GM19395 (cell line): Measurements from ENCODE around the gene AK3.
"Not testable (repeated sequence)": the region's sequence is repeated elsewhere in the genome, so short reads cannot be mapped to it uniquely, and the experiment has no call there.

Source experiments
- ATAC-seq: cut with Tn5 transposase; IDR thresholded peaks from one replicate; pipeline ENCODE4 v1.9.1; 2021; ENCODE audit warnings: mild to moderate bottlenecking, moderate library complexity; ENCODE audit not compliant: unreplicated experiment

AK3 gene

GRCh38 chr9:4740638-4741364 lies at the start of gene AK3:
TSS of gene AK3 (minus strand) at chr9:4741202. CDS start at chr9:4741087, 115 bp downstream.
- ATAC-seq: peak; percentile 85

GRCh38 chr9:4788703-4789102 lies 47.7 kb upstream of the AK3 start:
- ATAC-seq: no peak

- ATAC-seq: no peak
These were observed 46.9 kb upstream of the AK3 start for GRCh38 chr9:4787876-4788275.

GRCh38 chr9:4786599-4786998 lies 45.6 kb upstream of the AK3 start:
- ATAC-seq: no peak

DNA sequence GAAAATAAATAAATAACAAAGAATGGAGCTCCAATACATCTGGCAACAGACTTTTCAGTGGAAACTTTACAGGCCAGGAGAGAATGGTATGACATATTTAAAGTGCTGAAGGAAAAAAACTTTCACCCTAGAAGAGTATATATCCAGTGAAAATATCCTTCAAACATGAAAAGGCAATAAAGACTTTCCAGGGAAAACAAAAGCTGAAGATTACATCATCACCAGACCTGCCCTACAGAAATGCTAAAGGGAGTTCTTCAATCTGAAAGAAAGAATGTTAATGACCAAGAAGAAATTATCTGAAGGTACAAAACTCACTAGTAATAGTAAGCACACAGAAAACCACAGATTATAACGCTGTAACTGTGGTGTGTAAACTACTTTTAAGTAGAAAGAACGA lies 43.4 kb upstream of the AK3 start:
- ATAC-seq: no peak

- ATAC-seq: not testable (repeated sequence)
These were observed 42.2 kb upstream of the AK3 start for GRCh38 chr9:4783191-4783590.

- ATAC-seq: no peak
These were observed 40.4 kb upstream of the AK3 start for GRCh38 chr9:4781408-4781807.

DNA sequence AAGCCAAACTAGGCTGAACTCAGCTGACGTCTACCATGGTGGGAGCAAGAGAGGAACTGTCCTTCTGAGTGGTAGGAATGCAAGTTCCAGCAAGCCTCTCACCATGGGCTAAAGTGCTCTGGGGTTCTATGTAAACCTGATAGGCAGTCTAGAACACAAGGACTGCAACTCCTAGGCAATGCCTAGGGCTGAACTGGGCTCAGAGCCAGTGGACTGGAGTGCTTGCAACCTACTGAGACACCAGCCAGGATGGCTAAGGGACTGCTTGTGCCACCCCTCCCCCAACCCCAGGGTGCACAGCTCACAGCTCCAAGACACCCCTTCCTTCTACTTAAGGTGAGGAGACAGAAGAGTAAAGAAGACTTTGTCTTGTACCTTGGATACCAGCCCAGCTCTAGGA lies 39.6 kb upstream of the AK3 start:
- ATAC-seq: no peak

- ATAC-seq: not testable (repeated sequence)
These were observed 34.0 kb upstream of the AK3 start for GRCh38 chr9:4774958-4775357.

DNA sequence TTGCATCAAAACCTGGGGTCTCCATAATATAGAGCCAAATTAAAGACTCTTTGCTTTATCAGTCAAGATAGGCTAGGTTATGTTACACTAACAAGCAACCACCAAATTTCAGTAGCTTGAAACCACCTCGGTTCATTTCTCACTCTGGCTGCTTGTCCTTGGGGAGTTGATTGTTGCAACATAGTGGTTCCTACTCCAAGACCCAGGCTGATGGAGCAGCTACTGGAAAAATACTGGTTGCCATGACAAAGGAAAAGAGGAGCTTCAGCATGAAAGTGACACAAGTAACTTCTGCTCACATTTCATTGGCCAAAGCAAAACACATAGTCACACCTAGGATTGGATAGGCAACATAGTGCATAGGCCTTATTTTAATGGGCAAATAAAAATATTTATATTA lies 33.2 kb upstream of the AK3 start:
- ATAC-seq: no peak

- ATAC-seq: no peak
These were observed 30.8 kb upstream of the AK3 start for GRCh38 chr9:4771788-4772187.

GRCh38 chr9:4769321-4770080 lies 28.5 kb upstream of the AK3 start:
- no peak for ATAC-seq

GRCh38 chr9:4768681-4769080 lies 27.7 kb upstream of the AK3 start:
- ATAC-seq: no peak

DNA sequence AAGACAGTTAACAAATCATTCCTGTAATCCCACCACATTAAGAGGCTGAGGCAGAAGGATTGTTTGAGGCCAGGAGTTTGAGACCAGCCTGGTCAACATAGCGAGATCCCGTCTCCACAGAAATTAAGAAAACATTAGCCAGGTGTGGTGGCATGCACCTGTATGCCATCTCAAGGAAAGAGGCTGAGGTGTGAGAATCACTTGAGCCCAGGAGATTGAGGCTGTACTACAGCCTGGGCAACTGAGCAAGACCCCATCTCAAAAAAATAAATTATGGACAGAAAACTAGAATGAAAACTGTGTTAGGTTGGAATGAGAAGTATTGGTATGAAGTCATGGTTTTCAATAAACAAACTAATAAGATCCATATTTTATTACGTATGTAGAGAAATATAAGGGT lies 23.0 kb upstream of the AK3 start:
- ATAC-seq: no peak

- peak; percentile 19 for ATAC-seq
These were observed 22.0 kb upstream of the AK3 start for GRCh38 chr9:4762886-4763541.

- ATAC-seq: peak; percentile 94
These were observed 21.3 kb upstream of the AK3 start for GRCh38 chr9:4762108-4762885.

DNA sequence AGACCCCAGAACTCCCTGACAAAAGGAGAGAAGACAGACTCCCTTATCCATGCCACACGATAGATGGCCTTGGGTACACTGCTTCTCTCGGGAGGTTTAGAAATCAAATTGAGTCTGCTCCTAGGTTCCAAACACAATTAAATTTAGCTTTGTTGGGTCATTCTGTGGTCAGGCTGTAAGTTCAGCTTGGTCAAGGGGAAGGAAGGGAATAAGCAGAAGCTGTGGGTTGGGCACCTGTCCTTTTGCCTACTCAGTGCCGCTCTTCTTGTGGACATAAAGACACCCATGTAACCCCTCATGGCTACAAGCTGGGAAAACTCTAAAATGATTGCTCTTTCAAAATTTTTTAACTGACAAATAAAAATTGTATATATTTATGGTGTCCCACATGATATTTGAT lies 19.1 kb upstream of the AK3 start:
- no peak for ATAC-seq

- ATAC-seq: no peak
These were observed 15.4 kb upstream of the AK3 start for GRCh38 chr9:4756420-4756819.

DNA sequence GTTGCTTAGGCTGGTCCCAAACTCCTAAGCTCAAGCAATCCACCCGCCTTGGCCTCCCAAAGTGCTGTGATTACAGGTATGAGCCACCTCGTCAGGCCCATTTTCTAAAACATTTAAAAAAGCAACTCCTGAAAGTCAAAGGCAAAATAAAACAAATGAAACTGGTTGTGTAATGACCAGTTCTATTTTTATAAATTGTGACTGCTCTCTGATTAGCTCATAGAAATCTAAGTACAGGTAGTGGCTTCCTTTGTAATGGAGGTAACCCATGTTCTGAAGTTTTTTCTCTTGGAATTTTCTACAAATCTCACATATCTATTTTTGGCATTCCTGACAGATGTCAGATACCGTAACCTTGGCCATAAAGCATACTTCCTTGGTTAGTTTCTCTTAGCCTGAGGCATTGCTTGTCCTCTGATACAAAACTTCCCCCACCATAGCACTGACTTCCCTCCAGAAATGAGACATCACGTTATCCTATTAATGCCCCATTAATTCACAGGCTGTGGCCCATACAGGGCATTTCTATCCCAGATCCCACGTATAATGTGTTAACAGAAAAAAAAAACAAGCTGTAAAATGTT lies 14.1 kb upstream of the AK3 start:
- peak; percentile 51 for ATAC-seq

DNA sequence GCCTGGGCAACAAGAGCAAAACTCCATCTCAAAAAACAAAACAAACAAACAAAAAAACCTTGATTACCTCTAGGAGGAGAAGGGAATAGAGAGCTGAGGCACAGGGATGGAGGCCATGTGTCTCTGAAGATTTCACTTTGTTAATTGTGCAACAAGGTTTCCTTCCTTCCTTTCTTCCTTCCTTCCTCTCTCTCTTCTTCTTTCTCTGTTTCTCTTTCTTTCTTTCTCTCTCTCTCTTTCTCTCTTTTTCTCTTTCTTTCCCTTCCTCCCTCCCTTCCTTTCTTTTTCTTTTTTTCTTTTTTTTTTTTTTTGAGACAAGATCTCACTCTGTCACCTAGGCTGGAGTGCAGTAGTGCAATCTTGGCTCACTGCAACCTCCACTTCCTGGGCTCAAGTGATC lies 13.5 kb upstream of the AK3 start:
- peak; percentile 21 for ATAC-seq
